Tongue (tissue), 2 donors: Measurements from ENCODE around the gene PRDX6. TPM values are rescaled to one million over a fixed set of nuclear protein-coding genes. Genes with fewer than 3 reads are reported as not detected.
"Not testable (repeated sequence)": the region's sequence is repeated elsewhere in the genome, so short reads cannot be mapped to it uniquely, and the experiment has no call there.

ENCODE experiments used
- DNase-seq: peaks from one replicate; pipeline ENCODE4 v3.0.0-alpha.2; 2015
- total RNA-seq: library from RNA; depleted of rRNA; stranded (reverse); fragments of >200 nt; gene quantifications from one replicate; pipeline ENCODE4 v1.2.3, GENCODE V29; 2014

Gene PRDX6
- total RNA-seq, 1 donor from 2014 or later = 374 TPM

- DNase-seq = no peak
These were observed 22.6 kb downstream of the PRDX6 start for GRCh38 chr1:173499729-173500128.

GRCh38 chr1:173502104-173502503 lies 25.0 kb downstream of the PRDX6 start:
- no peak for DNase-seq

DNA sequence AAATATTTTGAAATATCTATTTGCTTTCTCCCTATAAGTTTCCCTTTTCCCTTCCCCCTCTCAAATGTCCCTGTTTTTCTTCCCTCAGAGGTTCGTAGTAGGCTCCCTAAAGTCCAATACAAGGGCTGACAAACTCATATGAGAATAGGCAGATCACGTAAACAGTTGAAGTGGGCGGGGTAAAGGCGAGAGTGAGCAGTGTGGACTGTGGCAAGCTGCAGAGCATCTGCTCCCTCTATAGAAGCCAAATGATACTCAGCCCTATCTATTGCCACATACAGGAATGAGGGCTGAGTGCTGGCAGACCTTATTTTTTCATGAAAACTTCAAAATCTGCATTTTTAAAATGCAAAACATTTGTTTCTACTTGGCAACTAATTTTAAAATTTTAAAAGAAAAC lies 26.3 kb downstream of the PRDX6 start:
- DNase-seq = no peak

- no peak for DNase-seq
These were observed 27.1 kb downstream of the PRDX6 start for GRCh38 chr1:173504268-173504667.

DNA sequence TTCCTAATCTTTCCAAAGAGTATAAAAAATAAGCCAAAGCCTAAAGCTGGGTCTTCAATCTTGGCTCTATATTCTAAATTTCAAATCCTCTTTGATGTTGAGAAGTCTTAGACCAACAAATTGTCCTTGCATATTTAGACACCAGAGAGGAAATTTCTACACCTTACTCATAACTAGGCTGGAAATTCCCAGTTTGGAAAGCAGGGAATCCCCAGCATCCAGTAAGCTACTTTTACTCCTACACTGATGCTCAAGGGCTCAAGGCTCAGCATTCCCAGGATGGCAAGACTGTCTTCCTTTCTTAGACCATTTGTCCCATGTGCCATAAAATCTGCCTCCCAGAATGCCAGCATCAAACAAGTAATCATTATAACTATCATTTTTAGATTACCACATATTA lies 28.3 kb downstream of the PRDX6 start:
- DNase-seq = no peak

- DNase-seq = no peak
These were observed 29.3 kb downstream of the PRDX6 start for GRCh38 chr1:173506437-173506836.

- DNase-seq = peak; percentile 30
These were observed 30.2 kb downstream of the PRDX6 start for GRCh38 chr1:173507205-173507846.

DNA sequence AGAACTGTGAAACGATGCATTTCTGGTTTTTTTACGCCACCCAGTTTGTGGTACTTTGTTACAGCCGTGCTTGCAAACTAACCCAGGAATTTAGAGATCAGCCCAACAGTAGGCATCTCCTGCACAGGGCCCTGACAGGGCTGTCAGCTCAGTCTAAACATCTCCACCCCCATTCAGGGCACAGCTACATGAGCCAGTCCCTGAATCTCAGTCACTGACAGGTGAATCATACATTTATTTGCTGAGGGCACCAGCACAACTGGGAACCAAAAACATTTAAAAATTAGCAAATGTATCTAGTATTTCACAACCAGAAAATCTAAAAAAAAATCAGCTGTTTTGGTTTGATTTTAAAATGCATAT lies 30.7 kb downstream of the PRDX6 start:
- no peak for DNase-seq

DNA sequence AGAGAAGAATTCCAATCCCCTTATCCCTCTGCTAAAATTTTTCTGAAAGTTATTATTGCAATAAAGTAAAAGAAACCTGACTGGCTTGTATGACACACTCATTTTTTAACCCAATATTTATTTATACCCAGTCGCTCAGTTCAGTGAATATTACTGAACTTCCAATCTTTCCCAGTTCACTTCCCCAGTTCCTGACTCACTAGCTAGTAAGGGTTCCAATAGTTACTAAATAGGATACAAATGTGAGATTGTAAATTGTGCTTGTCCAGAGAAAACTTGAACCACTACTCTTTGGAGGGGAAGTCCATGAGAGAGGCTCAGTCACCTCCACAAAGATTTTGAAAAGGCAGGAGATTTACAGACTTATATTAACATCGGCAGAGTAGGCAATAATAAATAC lies 31.4 kb downstream of the PRDX6 start:
- no peak for DNase-seq

DNA sequence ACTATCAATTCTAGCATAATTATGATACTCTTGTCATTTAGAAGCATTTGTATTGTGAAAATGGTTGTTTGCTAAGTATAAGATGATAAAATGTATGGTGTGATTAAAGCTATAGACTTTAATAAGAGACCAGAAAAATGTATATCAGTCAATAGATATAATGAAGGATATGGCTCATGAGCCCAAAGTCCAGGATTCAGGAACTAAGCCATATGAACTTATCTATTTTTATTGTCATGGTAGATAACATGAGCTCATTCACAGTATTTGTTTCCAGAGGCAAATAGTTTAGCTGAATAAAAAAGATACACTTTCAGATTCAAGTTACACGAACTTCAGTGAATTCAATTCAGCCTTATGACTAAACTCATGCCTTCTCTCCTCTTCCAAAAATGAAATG lies 32.7 kb downstream of the PRDX6 start:
- no peak for DNase-seq

DNA sequence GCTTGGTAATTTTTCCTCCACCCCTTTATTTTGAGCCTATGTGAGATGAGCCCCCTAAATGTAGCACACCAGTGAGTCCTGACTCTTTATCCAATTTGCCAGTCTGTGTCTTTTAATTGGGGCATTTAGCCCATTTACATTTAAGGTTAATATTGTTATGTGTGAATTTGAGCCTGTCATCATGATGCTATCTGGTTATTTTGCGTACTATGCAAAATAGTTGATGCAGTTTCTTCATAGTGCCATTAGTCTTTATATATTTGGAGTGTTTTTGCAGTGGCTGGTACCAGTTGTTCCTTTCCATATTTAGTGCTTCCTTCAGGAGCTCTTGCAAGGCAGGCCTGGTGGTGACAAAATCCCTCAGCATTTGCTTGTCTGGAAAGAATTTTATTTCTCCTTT lies 37.4 kb downstream of the PRDX6 start:
- not testable (repeated sequence) for DNase-seq

GRCh38 chr1:173520799-173521198 lies 43.7 kb downstream of the PRDX6 start:
- DNase-seq = no peak

DNA sequence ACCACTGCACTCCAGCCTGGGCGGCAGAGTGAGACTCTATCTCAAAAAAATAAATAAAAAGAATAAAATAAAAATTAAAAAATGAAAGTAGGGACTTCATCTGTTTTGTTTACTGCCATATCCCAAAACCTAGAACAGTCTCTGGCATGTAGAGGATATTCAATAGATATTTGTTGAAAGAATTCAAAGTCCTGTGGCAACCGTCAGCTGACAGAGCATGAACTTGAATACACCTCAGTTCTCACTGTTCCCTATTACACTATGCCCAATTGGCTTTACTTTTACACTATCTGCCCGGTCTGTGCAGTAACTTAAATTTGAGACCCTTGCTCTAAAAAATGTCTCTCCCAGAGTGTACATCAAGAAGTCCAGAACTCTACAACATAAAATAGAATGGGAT lies 46.2 kb downstream of the PRDX6 start:
- no peak for DNase-seq

GRCh38 chr1:173525926-173526325 lies 48.8 kb downstream of the PRDX6 start:
- DNase-seq = no peak

GRCh38 chr1:173527151-173527826 lies 50.2 kb downstream of the PRDX6 start:
- DNase-seq = peak; percentile 18

DNA sequence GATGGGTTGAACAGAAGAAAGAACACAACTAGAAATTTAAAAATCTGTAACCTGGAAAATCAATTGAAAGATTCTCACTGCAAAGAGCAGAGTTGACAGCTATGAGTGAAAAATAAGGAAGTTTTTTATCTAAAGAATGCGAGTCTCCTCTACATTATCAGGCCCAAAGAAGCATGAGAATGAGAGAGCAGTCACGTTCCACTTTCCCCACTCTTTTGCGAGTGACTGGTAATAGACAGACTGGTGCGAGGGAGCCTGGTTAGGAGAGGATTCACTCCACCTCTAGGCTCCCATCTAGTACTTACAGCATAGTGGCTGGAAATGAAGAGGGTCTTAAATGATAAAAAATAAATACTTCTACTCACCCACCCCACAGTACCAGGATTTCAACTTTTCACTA lies 52.0 kb downstream of the PRDX6 start:
- no peak for DNase-seq

GRCh38 chr1:173530795-173531693 lies 53.9 kb downstream of the PRDX6 start:
- DNase-seq = no peak

DNA sequence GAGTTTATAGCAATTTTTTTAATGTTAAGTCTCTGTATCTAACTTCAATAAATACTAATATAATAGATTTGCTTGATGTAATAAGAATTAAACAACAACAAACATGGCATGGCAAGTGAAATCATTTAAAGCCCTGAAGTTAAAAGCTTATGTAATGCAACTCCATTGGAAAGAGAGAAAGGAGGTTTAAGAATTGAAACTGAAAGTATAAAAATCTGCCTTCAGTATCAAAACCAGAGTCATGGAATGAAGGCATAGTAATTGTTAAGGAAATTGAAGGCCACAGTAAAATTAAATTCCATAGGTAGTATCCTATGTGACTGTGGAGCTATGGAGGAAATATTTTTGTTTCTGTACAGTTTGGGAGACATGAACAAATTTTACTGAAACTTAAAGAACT lies 55.1 kb downstream of the PRDX6 start:
- DNase-seq = no peak

DNA sequence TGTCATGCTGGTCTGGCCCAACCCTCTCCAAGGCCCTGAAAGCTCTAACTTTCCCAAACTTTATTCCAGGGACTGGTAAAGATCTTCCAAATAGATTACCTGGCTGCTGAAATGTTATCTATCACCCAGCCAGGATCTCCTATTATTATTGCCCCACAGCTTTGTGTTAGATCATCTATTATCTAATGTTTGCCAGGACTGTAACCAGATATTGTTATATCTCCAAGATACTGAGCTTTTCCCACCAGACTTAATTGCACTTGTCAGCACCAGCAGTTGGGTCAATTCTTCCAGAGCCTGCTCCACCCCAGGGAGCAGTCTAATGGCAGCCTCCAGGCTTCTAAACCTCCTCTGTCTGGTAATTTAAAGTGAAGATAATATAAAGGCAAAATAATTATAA lies 59.1 kb downstream of the PRDX6 start:
- no peak for DNase-seq
